GM23248 (cell line): ENCODE measurements around the gene ACTR5.

Source experiments
- EZH2 ChIP-seq: fragments of 200-600 bp; sonication (generic); IDR thresholded peaks from 2 replicates; pipeline ENCODE4 v1.6.1; 2018; ENCODE audit warnings: antibody characterized with exemption, mild to moderate bottlenecking; ENCODE audit not compliant: insufficient read depth, poor library complexity, severe bottlenecking
- EZH2phosphoT487 ChIP-seq: fragments of 200-600 bp; sonication (generic); IDR thresholded peaks from 2 replicates; pipeline ENCODE4 v1.6.1; 2018; ENCODE audit warnings: antibody characterized with exemption, moderate library complexity, mild to moderate bottlenecking, low read depth; ENCODE audit not compliant: insufficient read depth

- TF ChIP-seq EZH2 (no peak), EZH2phosphoT487 (no peak)
Observed at GRCh38 chr20:38760978-38761377, 12.7 kb downstream of the ACTR5 start.
